Activated T-helper 1 cell treated with anti-CD3 and anti-CD28 coated beads, Interleukin-12 subunit alpha, Interleukin-12 subunit beta, Interleukin-2, Interleukin-4 antibody, amounts not matched to agents 30 ng/mL and 10 ng/mL and 1 ng/mL, durations not matched to agents 14 hours and 24 hours and 36 hours (primary cell): ENCODE results near the gene CIAO2A. TPM values are rescaled to one million over a fixed set of nuclear protein-coding genes. Genes with fewer than 3 reads are reported as not detected.

Experiments used
- DNase-seq: peaks from one replicate; pipeline ENCODE4 v3.0.0; 2021; ENCODE audit warnings: low spot score
- H3K27ac Mint-ChIP-seq: one replicate; pipeline ENCODE4 v1.8.0; 2021; ENCODE audit warnings: mild to moderate bottlenecking, mixed read lengths
- H3K27me3 Mint-ChIP-seq: one replicate; pipeline ENCODE4 v1.8.0; 2022; ENCODE audit warnings: mild to moderate bottlenecking, moderate library complexity, mixed read lengths; ENCODE audit not compliant: insufficient read depth
- H3K36me3 Mint-ChIP-seq: one replicate; pipeline ENCODE4 v1.8.0; 2021; ENCODE audit warnings: low read depth, mixed read lengths
- H3K4me1 Mint-ChIP-seq: one replicate; pipeline ENCODE4 v1.8.0; 2021; ENCODE audit warnings: low read depth, mixed read lengths
- H3K4me3 Mint-ChIP-seq: one replicate; pipeline ENCODE4 v1.8.0; 2021; ENCODE audit warnings: mild to moderate bottlenecking, moderate library complexity, mixed read lengths
- H3K9me3 Mint-ChIP-seq: one replicate; pipeline ENCODE4 v1.8.0; 2021; ENCODE audit warnings: mixed read lengths
- intact Hi-C: fragments of 100-400 bp; cut with micrococcal nuclease; formaldehyde crosslinking; loops from one replicate; pipeline ENCODE4 v1.15.1; 2024
- total RNA-seq: library from RNA; stranded (reverse); gene quantifications from 2 replicates; pipeline ENCODE4 v1.2.3, GENCODE V29; 2022

Gene CIAO2A
- total RNA-seq, 1 donor from 2014 or later = 70.1 TPM

DNA sequence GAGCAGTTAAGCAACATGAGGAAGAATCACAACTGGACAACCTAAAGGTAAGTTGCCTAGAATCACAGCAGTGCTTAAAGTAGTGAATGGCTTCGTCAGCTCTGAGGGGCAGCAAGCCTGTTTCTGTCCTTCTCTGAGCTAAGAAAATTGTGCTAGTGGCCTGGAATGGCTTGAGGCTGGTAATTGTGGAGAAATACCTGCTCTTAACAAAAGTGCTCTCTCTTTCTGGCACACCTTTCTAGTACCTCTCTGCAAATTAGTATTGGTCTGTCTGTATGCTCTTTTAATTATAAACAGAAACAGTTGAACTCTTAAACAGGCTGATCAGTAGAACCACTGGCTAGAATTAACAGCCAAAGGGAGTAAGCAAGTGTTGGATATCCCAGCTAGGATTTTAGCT is 13.7 kb upstream of the CIAO2A start:
- Mint-ChIP-seq H3K27me3 (no peaks in the 10 kb centered on the region), H3K4me1 (peaks cover 22% of the 10 kb centered on the region), H3K9me3 (no peaks in the 10 kb centered on the region), H3K4me3 (no peak overlapping the region), H3K27ac (no peak overlapping the region), H3K36me3 (peaks cover 6% of the 10 kb centered on the region)
- no peak for DNase-seq
- intact Hi-C loops = no loop called here

DNA sequence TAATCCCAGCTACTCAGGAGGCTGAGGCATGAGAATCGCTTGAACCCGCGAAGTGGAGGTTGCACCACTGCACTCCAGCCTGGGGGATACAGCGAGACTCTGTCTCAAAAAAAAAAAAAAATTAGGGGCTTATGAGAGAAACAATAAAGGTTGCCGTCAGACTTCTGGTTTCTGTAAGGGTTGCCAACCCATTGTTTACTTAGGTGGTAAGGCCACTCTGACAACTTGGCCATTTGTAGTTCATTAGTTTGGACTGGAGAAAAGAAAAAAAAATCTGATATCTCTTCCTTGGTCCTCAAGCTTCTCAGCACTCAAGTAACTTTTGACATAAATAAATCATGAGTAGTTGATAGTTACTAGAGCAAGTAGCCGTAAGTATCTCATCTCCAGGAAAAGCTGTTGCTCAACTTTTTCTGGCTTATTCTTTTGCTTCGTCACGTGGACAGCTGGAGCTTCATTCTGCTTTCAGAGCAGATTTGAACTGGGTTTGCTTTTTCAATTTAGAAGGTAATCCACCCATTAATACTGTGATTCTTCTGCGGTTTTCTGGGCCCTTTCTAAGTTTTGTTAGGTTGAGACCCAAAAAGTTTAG is 11.6 kb upstream of the CIAO2A start:
- H3K9me3 Mint-ChIP-seq = no peaks in the 10 kb centered on the region
- no peaks in the 10 kb centered on the region for H3K27me3 Mint-ChIP-seq
- intact Hi-C loops = no loop called here
- no peak overlapping the region for H3K4me3 Mint-ChIP-seq
- peaks cover 6% of the 10 kb centered on the region for H3K36me3 Mint-ChIP-seq
- no peak overlapping the region for H3K27ac Mint-ChIP-seq
- H3K4me1 Mint-ChIP-seq = peaks cover 11% of the 10 kb centered on the region
- no peak for DNase-seq

DNA sequence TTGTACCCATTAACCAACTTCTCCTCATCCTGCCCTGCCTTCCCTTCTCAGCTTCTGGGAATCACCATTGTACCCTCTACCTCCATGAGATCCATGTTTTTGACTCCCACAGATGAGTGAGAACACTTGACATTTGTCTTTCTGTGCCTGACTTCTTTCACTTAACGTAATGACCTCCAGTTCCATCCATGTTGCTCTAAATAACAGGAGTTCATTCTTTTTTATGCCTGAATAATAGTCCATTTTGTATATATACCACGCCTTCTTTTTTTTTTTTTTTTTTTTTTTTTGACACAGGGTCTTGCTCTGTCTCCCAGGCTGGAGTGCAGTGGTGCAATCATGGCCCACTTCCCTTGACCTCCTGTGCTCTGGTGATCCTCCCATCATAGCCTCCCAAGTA is 8.9 kb upstream of the CIAO2A start:
- intact Hi-C loops = no loop called here
- Mint-ChIP-seq H3K27me3 (no peaks in the 10 kb centered on the region), H3K36me3 (peaks cover 5% of the 10 kb centered on the region), H3K27ac (no peak overlapping the region), H3K4me3 (no peak overlapping the region), H3K4me1 (peaks cover 13% of the 10 kb centered on the region), H3K9me3 (no peaks in the 10 kb centered on the region)
- DNase-seq = no peak

DNA sequence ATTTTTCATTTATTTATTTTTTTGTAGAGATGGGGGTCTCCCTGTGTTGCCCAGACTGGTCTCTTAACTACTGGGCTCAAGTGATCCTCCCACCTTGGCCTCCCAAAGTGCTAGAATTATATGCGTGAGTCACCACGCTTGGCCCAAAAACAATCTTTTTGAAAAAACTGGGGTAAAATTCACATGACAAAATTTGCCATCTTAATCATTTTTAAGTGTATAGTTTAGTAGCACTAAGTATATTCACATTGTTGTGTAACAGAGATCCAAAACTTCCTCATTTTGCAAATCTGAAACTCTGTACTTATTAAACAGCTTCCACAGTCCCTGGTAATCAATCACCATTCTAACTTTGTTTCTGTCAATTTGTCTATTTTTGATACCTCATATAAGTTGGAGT is 7.3 kb upstream of the CIAO2A start:
- Mint-ChIP-seq H3K4me3 (no peak overlapping the region), H3K27me3 (no peaks in the 10 kb centered on the region), H3K27ac (no peak overlapping the region), H3K36me3 (peaks cover 5% of the 10 kb centered on the region), H3K9me3 (no peaks in the 10 kb centered on the region), H3K4me1 (peaks cover 25% of the 10 kb centered on the region)
- no peak for DNase-seq
- intact Hi-C loops = no loop called here

DNA sequence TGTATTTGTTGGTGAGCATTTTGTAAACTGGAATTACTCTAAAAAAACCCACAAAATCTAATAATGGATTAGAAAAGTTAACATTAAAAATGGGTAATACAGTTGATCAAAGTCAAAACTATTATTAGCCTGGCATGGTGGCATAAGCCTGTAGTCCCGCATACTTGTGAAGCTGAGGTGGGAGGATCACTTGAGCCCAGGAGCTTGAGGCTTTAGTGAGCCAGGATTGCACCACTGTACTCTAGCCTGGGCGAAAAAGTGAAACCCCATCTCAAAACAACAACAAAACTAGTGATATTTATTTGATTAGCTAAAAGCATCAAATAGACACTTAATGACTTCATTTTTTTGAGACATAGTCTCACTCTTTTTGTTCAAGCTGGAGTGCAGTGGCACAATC is 5.7 kb upstream of the CIAO2A start:
- intact Hi-C loops = loop anchor here (5.0 to 10.0 kb wide), 5 partner anchors 145 to 893 kb away; partner anchors contain the start of genes PIF1 and ZNF609
- DNase-seq = no peak
- no peak overlapping the region for H3K4me3 Mint-ChIP-seq
- H3K27ac Mint-ChIP-seq = no peak overlapping the region
- peaks cover 7% of the 10 kb centered on the region for H3K36me3 Mint-ChIP-seq
- H3K4me1 Mint-ChIP-seq = peaks cover 33% of the 10 kb centered on the region
- no peaks in the 10 kb centered on the region for H3K9me3 Mint-ChIP-seq
- H3K27me3 Mint-ChIP-seq = no peaks in the 10 kb centered on the region

DNA sequence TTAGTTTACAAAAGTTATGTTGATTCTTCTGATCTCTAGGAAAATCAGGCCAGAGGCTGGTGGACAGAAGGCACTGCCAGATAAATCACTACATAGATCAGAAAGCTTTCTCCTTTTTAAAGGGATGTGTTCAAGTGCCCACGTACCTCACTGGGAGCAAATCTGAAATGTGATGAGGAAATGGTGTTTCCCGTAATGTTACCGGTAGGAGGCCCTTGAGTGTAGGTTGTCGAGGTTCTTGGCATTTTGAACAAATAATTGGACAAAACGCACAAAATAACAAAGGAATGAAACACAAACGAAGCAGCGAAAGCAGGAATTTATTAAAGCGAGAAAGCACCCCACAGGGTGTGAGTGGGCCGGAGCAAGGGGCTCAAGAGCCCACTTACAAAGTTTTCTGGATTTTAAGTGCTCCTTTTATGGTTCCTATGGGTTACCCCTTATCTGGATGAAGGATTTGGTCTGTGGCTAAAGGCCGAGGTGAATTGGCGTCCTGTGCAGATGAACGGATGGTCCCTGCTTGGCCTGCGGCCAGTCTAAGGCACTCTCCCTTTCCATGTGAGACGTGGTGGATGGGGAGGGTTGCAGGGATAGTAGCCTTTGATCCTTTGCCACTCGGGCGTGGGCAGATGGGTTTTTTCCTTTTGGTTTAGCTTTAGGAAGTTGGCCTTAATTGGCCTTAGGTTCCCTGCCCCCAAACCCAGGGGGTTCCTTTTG is 3.2 kb upstream of the CIAO2A start:
- H3K27me3 Mint-ChIP-seq = no peaks in the 10 kb centered on the region
- H3K4me3 Mint-ChIP-seq = peak overlapping the region; percentile 96
- DNase-seq = no peak
- peaks cover 5% of the 10 kb centered on the region for H3K36me3 Mint-ChIP-seq
- H3K9me3 Mint-ChIP-seq = no peaks in the 10 kb centered on the region
- H3K4me1 Mint-ChIP-seq = peaks cover 46% of the 10 kb centered on the region
- peak overlapping the region; percentile 92 for H3K27ac Mint-ChIP-seq
- intact Hi-C loops = loop anchor here (1.0 to 10.0 kb wide), 6 partner anchors 56 to 895 kb away; partner anchors contain the start of genes PIF1 and ZNF609

DNA sequence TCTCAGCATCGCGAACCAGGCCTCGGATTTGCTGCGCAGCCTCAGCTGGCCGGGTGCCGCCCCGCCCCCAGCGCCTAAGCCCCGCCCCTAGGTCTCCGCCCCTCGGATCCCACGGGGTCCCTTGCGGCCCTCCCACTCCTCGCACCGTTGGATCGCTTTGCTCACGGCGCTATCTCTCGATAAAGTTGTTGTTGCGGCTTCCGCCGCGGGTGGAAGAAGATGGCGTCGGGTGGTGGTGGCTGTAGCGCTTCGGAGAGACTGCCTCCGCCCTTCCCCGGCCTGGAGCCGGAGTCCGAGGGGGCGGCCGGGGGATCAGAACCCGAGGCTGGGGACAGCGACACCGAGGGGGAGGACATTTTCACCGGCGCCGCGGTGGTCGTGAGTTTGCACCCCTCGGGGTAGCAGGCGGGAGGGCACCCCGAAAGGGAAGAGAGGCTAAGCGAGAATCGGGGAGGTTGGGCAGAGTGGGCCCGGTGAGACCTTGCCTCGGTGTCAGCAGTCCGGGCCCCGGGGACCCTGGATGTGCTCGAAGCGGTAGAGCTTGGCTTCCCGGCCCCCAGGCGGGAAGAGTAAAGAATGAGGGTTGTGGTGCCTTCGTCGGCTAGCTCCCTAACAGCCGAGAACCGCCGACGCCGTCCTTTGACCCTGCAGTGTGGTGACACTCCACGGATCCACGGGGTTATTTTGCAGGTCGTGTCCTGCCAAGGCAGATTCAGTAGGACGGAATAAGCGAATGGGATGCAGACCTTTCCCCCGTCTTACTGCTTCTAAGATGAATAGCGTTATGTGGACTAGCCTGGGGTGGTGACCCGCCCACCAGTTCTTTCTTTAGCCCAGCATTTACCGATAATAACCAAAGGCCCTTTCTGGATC is 2.4 kb upstream of the CIAO2A start, which contains the start of gene SNX1:
TSS of gene SNX1 (plus strand) at position 188 of the 873 bp plus-strand sequence. CDS start at position 220, 32 bp downstream.
- H3K4me1 Mint-ChIP-seq = peaks cover 43% of the 10 kb centered on the region
- peak; percentile 93 for DNase-seq
- H3K4me3 Mint-ChIP-seq = peak within 1 kb of the TSS; percentile 96
- intact Hi-C loops = loop anchor here (1.0 to 10.0 kb wide), 7 partner anchors 57 to 896 kb away; partner anchors contain the start of genes PIF1 and ZNF609
- H3K9me3 Mint-ChIP-seq = no peaks in the 10 kb centered on the region
- no peaks in the 10 kb centered on the region for H3K27me3 Mint-ChIP-seq
- H3K36me3 Mint-ChIP-seq = peaks cover 5% of the 10 kb centered on the region
- peak within 1 kb of the TSS; percentile 92 for H3K27ac Mint-ChIP-seq

DNA sequence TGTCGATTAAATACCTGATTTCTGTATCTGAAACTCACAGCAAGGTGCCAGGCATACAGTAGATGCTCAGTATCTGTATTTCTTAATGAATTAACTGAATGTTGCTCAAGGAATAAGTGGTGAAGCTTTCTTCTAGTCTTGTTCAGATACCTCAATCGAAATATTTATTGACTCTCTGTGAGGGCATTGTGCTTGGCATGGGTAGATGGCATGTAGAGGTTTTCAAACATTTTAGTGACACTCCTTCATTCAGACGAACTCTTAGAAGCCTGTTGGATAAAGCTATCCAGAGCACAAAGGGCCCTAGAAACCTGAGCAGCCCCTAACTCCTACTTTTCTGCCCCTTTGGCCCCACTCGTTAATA is 1.8 kb upstream of the CIAO2A start:
- Mint-ChIP-seq H3K27me3 (no peaks in the 10 kb centered on the region), H3K27ac (peak overlapping the region; percentile 92), H3K36me3 (peaks cover 9% of the 10 kb centered on the region), H3K4me1 (peaks cover 45% of the 10 kb centered on the region), H3K4me3 (peak overlapping the region; percentile 96), H3K9me3 (no peaks in the 10 kb centered on the region)
- no peak for DNase-seq
- intact Hi-C loops = loop anchor here (2.0 to 10.0 kb wide), 6 partner anchors 149 to 897 kb away; partner anchors contain the start of genes PIF1 and ZNF609

DNA sequence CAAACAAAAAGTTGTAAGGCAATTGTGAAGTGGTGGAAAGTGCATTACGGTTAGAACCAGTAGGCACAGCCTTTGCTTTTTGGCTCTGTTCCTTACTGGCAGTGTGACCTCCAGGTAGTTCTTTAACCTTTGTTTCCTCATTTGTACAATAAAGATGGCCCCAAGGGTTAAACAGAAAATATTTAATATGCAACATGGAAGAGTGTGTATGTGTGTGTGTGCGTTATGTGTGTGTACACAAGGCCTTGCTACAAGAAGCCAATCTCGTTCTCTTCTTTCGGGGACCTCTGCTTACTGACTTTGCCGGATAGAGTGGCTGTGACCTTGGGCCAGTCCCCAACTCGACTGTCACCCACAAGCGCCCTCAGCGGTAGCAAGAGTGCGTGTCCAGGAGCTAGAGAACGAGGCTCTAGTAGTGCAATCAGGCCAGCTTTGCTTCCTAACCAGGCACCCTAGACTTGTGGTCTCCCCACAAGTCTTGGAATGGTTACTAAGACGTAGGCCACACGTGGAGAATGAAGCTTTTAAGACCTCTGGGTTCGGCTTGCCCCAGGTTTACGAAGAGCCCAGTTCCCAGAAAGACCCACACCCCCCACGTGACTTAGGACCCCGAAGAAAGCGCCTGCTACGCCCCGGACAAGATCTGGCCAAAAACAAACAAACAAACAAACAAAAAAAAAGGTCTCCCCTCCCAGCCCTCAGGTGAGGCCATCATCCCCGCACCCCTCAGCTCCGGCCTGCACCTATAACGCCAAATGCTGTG is 593 bp downstream of the CIAO2A start:
- peak overlapping the region; percentile 92 for H3K27ac Mint-ChIP-seq
- peaks cover 43% of the 10 kb centered on the region for H3K4me1 Mint-ChIP-seq
- H3K36me3 Mint-ChIP-seq = peaks cover 16% of the 10 kb centered on the region
- peak overlapping the region; percentile 96 for H3K4me3 Mint-ChIP-seq
- H3K9me3 Mint-ChIP-seq = no peaks in the 10 kb centered on the region
- DNase-seq = peak; percentile 26
- intact Hi-C loops = loop anchor here (1.0 to 10.0 kb wide), 10 partner anchors 46 to 732 kb away; partner anchors contain the start of genes CSNK1G1, DAPK2, PIF1 and PPIB
- no peaks in the 10 kb centered on the region for H3K27me3 Mint-ChIP-seq

DNA sequence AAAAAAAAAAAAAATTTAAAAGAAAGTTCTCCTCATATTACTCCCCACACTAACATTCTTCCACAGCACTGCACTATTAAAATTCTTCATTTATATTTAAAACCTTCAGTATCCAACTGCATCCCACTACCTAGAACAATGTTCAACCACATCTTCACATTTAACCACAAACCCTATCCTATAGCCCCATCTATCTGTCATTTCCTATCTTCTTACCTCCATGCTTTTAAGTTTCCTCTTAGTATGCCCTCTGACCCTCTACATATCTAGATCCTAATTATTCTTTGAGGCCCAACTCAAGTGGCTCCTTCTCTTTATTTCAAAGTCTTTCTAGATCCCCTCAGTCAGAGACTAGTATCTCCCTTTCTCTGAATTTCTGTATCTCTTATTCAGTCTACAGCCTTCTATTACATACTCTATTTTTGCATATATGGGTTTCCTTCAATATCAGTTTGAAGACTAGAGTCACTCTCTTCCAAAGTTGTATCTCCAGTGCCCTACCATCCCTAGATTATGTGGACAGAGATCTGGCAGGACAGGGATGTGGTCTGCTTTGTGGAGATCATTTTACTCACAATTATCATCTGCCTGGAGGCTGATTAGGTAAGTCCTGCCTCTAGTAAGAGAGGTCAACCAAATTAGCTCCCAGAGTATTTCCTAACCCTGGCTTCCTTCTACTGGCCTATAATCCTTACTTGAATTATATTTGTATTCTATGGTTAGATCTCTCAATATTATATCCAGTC is 1.4 kb downstream of the CIAO2A start:
- H3K9me3 Mint-ChIP-seq = no peaks in the 10 kb centered on the region
- H3K36me3 Mint-ChIP-seq = peaks cover 22% of the 10 kb centered on the region
- no peak for DNase-seq
- no peaks in the 10 kb centered on the region for H3K27me3 Mint-ChIP-seq
- intact Hi-C loops = loop anchor here (2.0 to 10.0 kb wide), 8 partner anchors 45 to 733 kb away; partner anchors contain the start of genes DAPK2, PIF1, USP3 and ZNF609
- H3K27ac Mint-ChIP-seq = peak overlapping the region; percentile 92
- peak overlapping the region; percentile 96 for H3K4me3 Mint-ChIP-seq
- H3K4me1 Mint-ChIP-seq = peaks cover 35% of the 10 kb centered on the region

DNA sequence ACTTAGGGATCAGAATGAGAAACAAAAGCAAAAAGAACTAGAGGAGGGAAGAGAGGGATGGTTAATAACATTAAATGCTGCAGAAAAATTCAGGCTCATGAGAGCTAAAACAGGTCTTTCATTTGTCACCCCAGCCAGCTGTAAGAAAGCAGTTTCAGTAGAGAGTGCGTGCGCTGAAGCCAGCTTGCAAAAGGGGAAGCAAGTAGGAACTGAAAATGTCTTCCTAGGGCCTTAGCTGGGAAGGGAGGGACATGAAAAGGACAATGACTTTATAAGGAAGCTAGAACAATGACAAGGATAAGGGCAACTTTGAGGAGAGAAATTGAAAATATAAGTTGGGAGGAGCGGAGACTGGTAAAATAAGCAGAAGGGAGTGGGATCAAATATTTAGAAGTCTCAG is 3.1 kb downstream of the CIAO2A start:
- Mint-ChIP-seq H3K36me3 (peaks cover 22% of the 10 kb centered on the region), H3K4me3 (no peak overlapping the region), H3K27ac (no peak overlapping the region), H3K4me1 (peaks cover 26% of the 10 kb centered on the region), H3K9me3 (no peaks in the 10 kb centered on the region), H3K27me3 (no peaks in the 10 kb centered on the region)
- intact Hi-C loops = loop anchor here (5.0 to 10.0 kb wide), 5 partner anchors 154 to 734 kb away; partner anchors contain the start of genes PIF1, USP3 and ZNF609
- DNase-seq = no peak
